Endothelial cell of umbilical vein (primary cell): Measurements from ENCODE around the gene CNNM2.
"Not testable (repeated sequence)": the region's sequence is repeated elsewhere in the genome, so short reads cannot be mapped to it uniquely, and the experiment has no call there.

ENCODE experiments used
- EZH2 ChIP-seq: IDR thresholded peaks from 2 replicates; pipeline ENCODE4 v1.6.1; 2012; ENCODE audit warnings: borderline replicate concordance, low read depth, mild to moderate bottlenecking, moderate library complexity, low read length, inconsistent platforms; ENCODE audit not compliant: severe bottlenecking
- FOS ChIP-seq: IDR thresholded peaks from 2 replicates; pipeline ENCODE4 v1.6.1; 2011; ENCODE audit warnings: mild to moderate bottlenecking, low read length, moderate library complexity, borderline replicate concordance; ENCODE audit not compliant: insufficient read depth
- GATA2 ChIP-seq: IDR thresholded peaks from 2 replicates; pipeline ENCODE4 v1.7.0; 2011; ENCODE audit warnings: low read depth, mild to moderate bottlenecking, moderate library complexity, mixed read lengths, low read length; ENCODE audit not compliant: insufficient read length, insufficient read depth
- POLR2A ChIP-seq: IDR thresholded peaks from 2 replicates; pipeline ENCODE4 v1.6.1; 2012; ENCODE audit warnings: low read depth, mild to moderate bottlenecking, control low read depth, low read length
- POLR2AphosphoS5 ChIP-seq: IDR thresholded peaks from 2 replicates; pipeline ENCODE4 v1.6.1; 2012; ENCODE audit warnings: low read depth, mild to moderate bottlenecking, control low read depth, low read length, moderate library complexity; ENCODE audit not compliant: insufficient read depth
- TF ChIP-seq, protein P1 (sequence below), 2 donors: IDR thresholded peaks; 1 replicate in 1 of 2; 2 replicates in 1 of 2; pipeline ENCODE4 v1.5.1; 2011; ENCODE audit warnings: low read length in 2 of 2, mild to moderate bottlenecking in 2 of 2, moderate library complexity in 2 of 2, control low read depth in 1 of 2, inconsistent platforms in 1 of 2, low read depth in 1 of 2; ENCODE audit not compliant: insufficient read depth in 1 of 2; ENCODE audit errors: extremely low read depth in 1 of 2

- TF ChIP-seq, protein P1, sequence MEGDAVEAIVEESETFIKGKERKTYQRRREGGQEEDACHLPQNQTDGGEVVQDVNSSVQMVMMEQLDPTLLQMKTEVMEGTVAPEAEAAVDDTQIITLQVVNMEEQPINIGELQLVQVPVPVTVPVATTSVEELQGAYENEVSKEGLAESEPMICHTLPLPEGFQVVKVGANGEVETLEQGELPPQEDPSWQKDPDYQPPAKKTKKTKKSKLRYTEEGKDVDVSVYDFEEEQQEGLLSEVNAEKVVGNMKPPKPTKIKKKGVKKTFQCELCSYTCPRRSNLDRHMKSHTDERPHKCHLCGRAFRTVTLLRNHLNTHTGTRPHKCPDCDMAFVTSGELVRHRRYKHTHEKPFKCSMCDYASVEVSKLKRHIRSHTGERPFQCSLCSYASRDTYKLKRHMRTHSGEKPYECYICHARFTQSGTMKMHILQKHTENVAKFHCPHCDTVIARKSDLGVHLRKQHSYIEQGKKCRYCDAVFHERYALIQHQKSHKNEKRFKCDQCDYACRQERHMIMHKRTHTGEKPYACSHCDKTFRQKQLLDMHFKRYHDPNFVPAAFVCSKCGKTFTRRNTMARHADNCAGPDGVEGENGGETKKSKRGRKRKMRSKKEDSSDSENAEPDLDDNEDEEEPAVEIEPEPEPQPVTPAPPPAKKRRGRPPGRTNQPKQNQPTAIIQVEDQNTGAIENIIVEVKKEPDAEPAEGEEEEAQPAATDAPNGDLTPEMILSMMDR (IDR thresholded peaks at IDR 0.05; ENCODE audit: extremely low read depth in 1 of 2, insufficient read depth in 1 of 2, low read depth in 1 of 2, low read length in 2 of 2): not testable (repeated sequence)
- not testable (repeated sequence) for TF ChIP-seq POLR2A, POLR2AphosphoS5, EZH2, GATA2, FOS
These were observed 217.1 kb downstream of the CNNM2 start for GRCh38 chr10:103135168-103135567.
